ENCODE measurements around the gene RNF4.

The RNF4 gene

DNA sequence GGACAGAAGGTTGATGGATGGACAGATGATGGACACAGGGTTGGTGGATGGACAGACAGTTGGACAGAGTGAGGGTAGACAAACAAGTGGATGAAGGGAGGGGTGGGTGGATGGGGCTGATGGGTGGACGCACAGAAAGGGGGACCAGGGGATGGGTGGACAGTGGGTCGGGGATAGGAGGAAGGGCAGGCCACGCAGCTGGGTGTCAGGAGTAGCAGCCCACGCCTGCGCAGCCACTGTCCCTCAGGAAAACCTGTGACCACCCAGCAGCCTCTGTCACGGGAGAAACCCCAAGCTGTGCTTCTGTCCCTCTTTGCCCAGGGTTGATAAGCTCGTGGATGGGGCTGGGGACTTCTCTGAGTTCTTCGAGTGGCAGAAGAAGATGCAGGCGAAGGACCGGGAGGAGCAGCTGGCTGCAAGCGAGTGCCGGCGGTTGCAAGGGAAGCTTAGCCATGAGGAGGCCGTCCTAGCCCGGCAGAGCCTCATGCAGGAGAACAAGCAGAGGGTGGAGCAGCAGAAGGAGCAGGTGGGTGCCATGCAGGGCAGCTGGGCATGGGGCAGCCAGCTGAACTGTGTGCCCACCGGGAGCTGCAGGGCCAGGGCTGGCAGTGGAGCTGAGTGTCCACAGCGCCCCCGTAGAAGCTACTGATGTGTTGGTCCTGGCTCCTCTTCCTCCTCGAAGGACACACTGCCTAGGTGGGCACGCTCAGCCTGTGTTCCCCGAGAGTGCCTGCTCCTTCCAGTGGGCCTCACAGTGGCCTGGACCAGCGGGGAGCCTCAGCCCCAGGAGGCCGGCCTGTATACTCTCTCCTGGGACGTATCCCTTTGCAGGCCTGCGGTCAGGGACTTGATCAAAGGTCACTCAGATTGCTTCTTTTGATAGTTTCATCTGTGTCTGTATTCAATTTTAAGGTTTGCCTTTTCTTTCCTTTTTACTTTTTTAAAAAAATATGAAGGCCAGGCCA, 16.8 kb upstream of the RNF4 start:
- CTCF ChIA-PET: no interaction called here
- POLR2A ChIA-PET: interaction anchor here (1.1 kb wide), 1 partner anchor 8 kb away, joined by 4 read pairs; no protein-coding TSS in a partner anchor
- no peak for TF ChIP-seq FOXK2 (IDR thresholded peaks at IDR 0.05)
- TF ChIP-seq SUZ12 (IDR thresholded peaks at IDR 0.05): no peak
- no peak for TF ChIP-seq CTBP1 (IDR thresholded peaks at IDR 0.05; ENCODE audit: borderline replicate concordance)
- TF ChIP-seq ARNT (IDR thresholded peaks at IDR 0.05): no peak
- TF ChIP-seq ZNF384 (IDR thresholded peaks at IDR 0.05): no peak
- no peak for TF ChIP-seq FOXA1 (IDR thresholded peaks at IDR 0.05)
- no peak for TF ChIP-seq L3MBTL2 (conservative IDR thresholded peaks at IDR 0.05)
- TF ChIP-seq HDGF (IDR thresholded peaks at IDR 0.05; ENCODE audit: borderline replicate concordance): no peak
- no peak for TF ChIP-seq SP1 (IDR thresholded peaks at IDR 0.05)
- no peak for TF ChIP-seq BHLHE40 (IDR thresholded peaks at IDR 0.05; ENCODE audit: borderline replicate concordance)
- no peak for TF ChIP-seq FOXM1 (IDR thresholded peaks at IDR 0.05; ENCODE audit: borderline replicate concordance)
- no peak for TF ChIP-seq TARDBP (IDR thresholded peaks at IDR 0.05)
- no peak for TF ChIP-seq LEF1 (IDR thresholded peaks at IDR 0.05; ENCODE audit: borderline replicate concordance)
- no peak for DNase-seq (ENCODE audit: extremely low spot score)

DNA sequence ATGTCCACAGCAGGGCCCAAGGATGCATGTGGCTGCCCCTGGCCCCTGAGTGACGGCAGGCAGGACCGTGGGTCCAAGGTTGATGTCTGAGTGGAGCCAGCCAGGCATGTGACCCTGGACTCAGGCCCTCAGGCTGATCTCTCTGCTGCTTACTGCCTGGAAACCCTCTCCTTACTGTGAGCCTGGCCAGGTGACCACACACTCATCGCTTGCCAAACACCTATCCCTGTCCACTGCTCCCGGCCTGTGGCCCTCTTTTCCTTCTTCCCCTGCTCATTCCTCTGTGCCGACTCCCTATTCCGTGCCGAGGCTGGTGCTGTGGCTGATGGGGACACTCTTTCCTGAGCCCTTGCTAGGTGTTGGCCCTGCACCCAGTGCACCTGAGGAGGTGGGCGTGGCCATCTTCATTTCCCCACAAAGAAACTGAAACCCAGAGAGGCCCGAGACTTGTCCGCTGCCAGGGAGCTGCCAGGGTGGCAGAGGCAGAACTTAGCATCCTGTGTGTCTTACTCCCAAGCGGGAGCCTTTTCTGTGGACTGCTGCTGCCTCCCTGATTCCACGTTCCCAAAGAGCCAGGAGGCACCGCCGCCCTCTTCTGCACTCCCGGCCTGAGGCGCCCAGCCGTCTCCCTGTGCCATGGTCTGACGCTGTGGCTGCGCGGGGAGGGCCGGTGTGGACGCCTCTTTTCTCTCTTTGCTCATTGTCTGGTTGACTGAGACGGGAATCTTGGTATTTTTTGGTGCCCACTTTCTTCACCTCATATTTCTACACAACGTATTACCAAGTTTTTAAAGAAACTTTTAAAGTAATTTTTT, 11.2 kb upstream of the RNF4 start:
- ChIA-PET POLR2A (interaction anchor here (1.2 kb wide), 1 partner anchor 39 kb away, joined by 4 read pairs; the partner anchor contains the start of genes CFAP99 and ZFYVE28), CTCF (no interaction called here)
- no peak for TF ChIP-seq L3MBTL2 (conservative IDR thresholded peaks at IDR 0.05)
- TF ChIP-seq LEF1 (IDR thresholded peaks at IDR 0.05; ENCODE audit: borderline replicate concordance): no peak
- no peak for DNase-seq (ENCODE audit: extremely low spot score)

DNA sequence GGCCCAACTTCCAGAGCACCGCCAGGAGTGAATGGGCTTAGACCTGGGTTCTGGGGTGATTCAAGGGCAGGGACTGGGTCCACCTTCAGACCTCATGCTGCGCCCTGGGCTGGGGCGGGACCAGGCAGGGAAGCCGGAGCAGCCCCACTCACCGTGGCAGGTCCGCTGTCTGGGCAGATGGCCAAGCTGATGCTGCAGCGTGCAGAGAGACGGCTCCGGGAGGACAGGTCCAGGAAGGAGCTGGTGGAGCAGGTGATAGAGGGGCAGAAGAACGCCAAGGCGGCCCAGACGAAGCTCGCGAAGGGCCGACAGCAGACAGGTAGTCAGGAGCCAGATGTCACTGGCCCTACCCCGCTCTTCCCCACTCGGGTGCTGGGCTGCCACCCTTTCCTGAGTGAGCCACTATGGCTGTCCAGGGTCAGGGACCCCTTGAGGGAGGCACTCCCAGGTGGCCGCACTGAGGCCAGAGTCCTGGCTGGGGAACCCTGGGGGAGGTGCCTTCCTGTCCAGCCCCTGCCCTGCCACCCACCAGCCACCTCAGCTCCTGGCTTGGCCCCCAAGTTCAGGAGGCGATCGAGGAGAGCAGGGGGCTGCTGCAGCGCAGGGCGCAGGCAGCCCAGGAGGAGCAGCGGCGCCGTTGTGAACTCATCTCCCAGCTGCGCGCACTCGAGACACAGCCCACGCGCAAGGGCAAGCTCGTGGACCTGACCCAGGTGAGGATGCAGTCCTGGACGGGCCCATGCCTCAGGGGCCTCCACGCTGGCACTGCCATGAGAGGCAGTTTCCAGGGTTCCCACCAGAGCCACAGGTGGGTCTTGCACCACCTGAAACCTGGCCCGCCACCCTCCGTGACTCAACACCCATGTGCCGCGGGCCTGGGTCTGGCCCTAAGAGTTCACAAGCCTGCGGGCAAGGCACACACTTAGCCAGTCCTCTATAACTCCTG, 10.1 kb upstream of the RNF4 start:
- TF ChIP-seq, protein P1, sequence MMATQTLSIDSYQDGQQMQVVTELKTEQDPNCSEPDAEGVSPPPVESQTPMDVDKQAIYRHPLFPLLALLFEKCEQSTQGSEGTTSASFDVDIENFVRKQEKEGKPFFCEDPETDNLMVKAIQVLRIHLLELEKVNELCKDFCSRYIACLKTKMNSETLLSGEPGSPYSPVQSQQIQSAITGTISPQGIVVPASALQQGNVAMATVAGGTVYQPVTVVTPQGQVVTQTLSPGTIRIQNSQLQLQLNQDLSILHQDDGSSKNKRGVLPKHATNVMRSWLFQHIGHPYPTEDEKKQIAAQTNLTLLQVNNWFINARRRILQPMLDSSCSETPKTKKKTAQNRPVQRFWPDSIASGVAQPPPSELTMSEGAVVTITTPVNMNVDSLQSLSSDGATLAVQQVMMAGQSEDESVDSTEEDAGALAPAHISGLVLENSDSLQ (IDR thresholded peaks at IDR 0.05): no peak
- TF ChIP-seq HDGF (IDR thresholded peaks at IDR 0.05; ENCODE audit: borderline replicate concordance) (no peak), L3MBTL2 (conservative IDR thresholded peaks at IDR 0.05) (no peak), FOXK2 (IDR thresholded peaks at IDR 0.05) (no peak), LEF1 (IDR thresholded peaks at IDR 0.05; ENCODE audit: borderline replicate concordance) (no peak), SP1 (IDR thresholded peaks at IDR 0.05) (no peak), FOXA1 (IDR thresholded peaks at IDR 0.05) (no peak), CTBP1 (IDR thresholded peaks at IDR 0.05; ENCODE audit: borderline replicate concordance) (no peak), ZNF384 (IDR thresholded peaks at IDR 0.05) (no peak), BHLHE40 (IDR thresholded peaks at IDR 0.05; ENCODE audit: borderline replicate concordance) (no peak), NFRKB (IDR thresholded peaks at IDR 0.05) (no peak)
- DNase-seq (ENCODE audit: extremely low spot score): no peak
- ChIA-PET POLR2A (interaction anchor here (0.8 to 1.3 kb wide), 2 partner anchors 10 to 19 kb away, joined by 3 read pairs; partner anchors contain the start of gene RNF4), CTCF (no interaction called here)

DNA sequence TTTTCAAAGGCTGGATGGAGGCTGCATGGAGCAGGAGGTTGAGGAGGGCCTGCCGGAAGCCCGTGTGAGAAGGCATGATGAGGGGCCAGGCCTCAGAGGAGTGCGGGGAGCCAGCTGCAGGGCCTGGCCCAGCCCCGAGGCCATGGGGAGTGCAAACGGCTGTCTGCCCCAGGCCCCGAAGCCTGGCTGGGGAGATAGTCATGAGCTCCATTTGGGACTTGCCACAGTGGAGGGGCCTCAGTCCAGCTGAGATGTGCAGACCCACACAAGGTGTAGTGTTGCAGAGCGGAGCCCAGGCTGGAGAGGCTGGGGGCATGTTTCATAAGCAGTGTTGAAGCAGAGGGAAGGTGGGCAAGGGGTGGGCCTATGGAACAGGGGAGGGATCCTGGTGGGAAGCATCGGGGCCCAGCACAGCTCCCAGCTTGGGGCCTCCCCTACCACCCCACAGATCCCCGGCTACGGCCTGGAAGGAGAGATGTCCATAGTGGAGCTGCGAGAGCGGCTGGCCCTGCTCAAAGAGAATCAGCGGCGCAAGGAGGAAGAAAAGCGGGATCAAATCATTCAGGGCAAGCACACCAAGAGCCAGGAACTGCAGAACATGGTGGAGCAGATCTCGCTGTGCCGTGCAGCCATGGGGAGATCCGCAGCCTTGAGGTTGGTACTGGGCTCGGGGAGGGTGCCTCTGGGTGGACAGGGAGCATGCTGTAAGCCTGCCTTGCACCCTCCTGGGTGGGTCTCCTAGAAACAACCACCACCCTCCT, 9.1 kb upstream of the RNF4 start:
- TF ChIP-seq, protein P1 (IDR thresholded peaks at IDR 0.05): no peak
- no peak for TF ChIP-seq HDGF (IDR thresholded peaks at IDR 0.05; ENCODE audit: borderline replicate concordance)
- TF ChIP-seq SP1 (IDR thresholded peaks at IDR 0.05): no peak
- TF ChIP-seq TARDBP (IDR thresholded peaks at IDR 0.05): no peak
- TF ChIP-seq SUZ12 (IDR thresholded peaks at IDR 0.05): no peak
- TF ChIP-seq LEF1 (IDR thresholded peaks at IDR 0.05; ENCODE audit: borderline replicate concordance): no peak
- no peak for TF ChIP-seq FOXK2 (IDR thresholded peaks at IDR 0.05)
- no peak for TF ChIP-seq BHLHE40 (IDR thresholded peaks at IDR 0.05; ENCODE audit: borderline replicate concordance)
- no peak for TF ChIP-seq NFRKB (IDR thresholded peaks at IDR 0.05)
- TF ChIP-seq CTBP1 (IDR thresholded peaks at IDR 0.05; ENCODE audit: borderline replicate concordance): no peak
- TF ChIP-seq ARNT (IDR thresholded peaks at IDR 0.05): no peak
- TF ChIP-seq ELF4 (IDR thresholded peaks at IDR 0.05): no peak
- no peak for TF ChIP-seq L3MBTL2 (conservative IDR thresholded peaks at IDR 0.05)
- TF ChIP-seq FOXM1 (IDR thresholded peaks at IDR 0.05; ENCODE audit: borderline replicate concordance): no peak
- ChIA-PET POLR2A (interaction anchor here (0.9 to 1.3 kb wide), 3 partner anchors 8 to 18 kb away, joined by 3 to 4 read pairs (median 3); partner anchors contain the start of gene RNF4), CTCF (interaction anchor here (1.0 to 1.5 kb wide), 2 partner anchors 17 to 240 kb away, joined by 3 to 6 read pairs; no protein-coding TSS in a partner anchor)
- DNase-seq (ENCODE audit: extremely low spot score): no peak
